HG02885 (cell line): ENCODE measurements around the gene SORCS2.
"Not testable (repeated sequence)": the region's sequence is repeated elsewhere in the genome, so short reads cannot be mapped to it uniquely, and the experiment has no call there.

Source experiments
- ATAC-seq: cut with Tn5 transposase; IDR thresholded peaks from one replicate; pipeline ENCODE4 v1.9.1; 2021; ENCODE audit warnings: mild to moderate bottlenecking; ENCODE audit not compliant: unreplicated experiment, poor library complexity

SORCS2 gene

DNA sequence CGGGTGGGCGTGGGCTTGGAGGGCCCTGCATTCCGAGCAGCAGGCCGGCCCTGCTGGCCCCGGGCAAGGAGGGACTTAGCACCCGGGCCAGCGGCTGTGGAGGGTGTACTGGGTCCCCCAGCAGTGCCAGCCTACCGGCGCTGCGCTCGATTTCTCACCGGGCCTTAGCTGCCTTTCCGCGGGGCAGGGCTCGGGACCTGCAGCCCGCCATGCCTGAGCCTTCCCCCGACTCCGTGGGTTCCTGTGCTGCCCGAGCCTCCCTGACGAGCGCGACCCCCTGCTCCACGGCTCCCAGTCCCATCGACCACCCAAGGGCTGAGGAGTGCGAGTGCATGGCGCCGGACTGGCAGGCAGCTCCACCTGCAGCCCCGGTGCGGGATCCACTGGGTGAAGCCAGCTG, 22.8 kb downstream of the SORCS2 start:
- ATAC-seq: not testable (repeated sequence)

DNA sequence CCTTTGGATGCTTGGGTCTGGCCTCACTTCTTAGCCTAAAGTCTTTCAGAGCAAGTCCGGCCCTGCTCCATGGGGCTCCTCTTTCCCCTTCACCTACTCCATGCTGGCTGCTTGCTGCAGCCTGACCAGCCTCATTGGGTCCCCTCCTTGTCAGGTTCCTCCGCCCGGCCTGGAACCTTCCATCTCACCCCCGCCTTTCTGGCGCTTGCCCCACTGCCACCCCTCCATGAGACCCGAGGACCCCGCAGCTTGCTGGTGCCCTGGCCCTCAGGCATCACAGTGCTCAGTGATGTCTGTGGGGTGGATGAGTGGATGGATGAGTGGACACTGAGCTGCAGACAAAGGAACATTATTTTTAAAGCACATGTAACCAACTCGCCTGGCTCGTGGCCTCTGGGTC, 24.7 kb downstream of the SORCS2 start:
- no peak for ATAC-seq

DNA sequence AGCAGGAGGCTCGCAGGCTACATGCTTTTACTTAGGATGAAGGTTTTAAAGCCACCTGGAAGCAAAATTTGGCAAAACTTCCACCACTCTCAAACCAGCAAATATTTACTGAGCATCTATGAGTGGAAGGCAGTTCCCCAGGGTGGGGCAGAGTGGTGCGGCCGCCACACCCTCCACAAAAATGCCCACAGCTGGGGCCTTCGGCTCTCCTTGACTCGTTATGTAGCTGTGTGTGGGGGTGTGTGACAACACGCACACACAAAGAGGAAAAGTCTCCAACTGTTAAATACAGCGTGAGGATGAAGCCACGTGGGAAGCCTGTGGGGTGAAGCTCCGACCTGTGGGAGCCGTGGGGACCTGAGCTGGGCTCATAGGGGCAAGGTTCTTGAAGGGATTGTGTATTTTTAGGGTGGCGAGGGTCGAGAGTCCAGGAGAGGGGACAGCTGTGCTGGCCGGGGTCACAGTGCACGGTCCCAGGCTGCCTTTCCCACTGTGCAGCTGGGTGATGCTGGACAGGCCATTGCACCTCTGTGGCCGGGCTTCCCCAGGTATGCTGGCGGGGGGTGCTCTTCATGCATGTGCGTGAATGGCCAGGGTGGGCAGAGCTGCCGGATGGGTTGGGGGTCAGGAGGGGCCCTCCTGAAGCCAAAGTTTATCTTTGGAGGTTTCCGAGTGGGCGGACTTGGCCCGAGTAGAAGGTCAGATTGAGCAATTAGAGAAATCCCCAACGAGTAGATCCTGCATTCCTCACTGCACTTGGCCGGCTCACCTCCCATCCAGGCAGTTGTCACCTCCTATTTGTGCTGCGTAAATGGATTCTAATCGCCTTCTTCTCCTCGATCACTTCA, 25.4 kb downstream of the SORCS2 start:
- ATAC-seq: no peak

DNA sequence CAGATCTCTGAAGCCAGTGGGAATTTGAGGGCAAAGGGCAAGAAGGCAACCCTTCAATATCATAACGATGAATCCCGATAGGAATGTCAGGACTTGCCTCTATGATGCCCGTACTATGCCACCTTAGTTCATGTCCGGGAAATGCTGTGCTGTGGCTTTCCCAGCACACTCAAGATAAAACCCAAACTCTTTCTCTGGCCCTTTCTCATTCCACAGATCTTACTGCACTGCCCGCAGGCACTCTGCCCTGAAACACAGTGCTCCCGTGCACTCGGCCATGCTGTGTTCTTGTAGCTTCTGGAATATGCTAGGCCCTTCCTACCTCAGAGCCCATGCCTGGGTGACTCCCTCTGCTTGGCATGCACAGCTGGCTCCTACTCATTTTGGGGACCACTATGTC, 26.3 kb downstream of the SORCS2 start:
- no peak for ATAC-seq

DNA sequence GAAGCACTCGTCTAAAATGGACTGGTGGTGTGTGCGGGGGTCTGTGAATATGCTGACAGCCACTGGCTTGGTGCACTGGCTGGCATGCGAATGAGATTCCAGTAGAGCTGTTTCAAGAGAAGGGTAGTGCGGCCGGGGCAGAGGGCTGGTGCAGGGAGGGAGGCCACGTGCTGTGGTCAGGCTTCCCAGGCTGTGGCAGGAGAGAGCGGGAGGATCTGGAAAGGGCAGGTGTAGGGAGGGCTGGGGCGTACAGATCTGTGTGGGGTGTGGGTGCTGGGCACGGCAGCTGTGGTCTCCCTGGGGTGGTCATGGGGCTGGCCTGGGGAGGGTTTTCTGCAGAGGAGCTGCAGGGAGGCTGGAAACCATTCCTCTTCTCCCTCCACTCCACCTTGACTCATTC, 30.2 kb downstream of the SORCS2 start:
- ATAC-seq: no peak

DNA sequence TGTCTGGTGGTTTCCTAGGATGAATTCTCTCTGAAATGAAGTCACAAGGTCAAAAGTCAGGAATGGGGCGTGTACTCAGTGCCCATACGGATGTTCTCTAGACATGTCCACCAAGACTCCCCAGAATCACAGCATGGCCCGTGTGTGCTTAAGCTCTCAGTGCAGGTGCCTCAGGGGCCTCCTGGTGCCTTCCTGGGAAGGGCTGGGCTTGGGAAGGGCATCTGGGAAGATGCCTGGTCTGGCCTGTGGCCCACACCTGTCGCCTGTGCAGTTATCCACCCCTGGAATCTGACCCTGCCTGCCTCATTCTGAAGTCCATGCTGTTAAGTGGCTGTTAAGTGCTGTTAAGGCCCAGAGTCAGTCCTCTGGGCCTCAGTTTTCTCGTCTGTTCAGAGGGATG, 31.2 kb downstream of the SORCS2 start:
- ATAC-seq: no peak

DNA sequence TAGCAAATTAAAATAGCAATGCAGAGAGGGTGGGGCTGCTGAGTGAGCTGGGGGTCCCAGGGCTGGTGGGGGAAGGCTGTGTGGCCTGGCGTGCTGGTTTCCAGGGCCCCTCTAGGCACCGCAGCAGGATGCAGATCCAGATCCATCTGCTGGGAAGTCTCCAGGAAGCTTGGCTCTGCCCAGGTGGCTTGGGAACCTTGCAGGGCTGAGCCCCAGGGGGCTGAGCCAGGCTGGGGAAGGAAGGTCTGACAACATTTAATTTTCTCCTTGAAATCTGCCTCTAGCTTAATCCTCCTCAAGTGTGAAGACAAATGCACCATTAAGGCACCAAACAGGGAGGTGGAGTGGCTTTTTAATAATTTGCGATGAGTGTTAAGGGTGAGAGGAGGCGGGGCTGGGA, 31.7 kb downstream of the SORCS2 start:
- ATAC-seq: no peak

DNA sequence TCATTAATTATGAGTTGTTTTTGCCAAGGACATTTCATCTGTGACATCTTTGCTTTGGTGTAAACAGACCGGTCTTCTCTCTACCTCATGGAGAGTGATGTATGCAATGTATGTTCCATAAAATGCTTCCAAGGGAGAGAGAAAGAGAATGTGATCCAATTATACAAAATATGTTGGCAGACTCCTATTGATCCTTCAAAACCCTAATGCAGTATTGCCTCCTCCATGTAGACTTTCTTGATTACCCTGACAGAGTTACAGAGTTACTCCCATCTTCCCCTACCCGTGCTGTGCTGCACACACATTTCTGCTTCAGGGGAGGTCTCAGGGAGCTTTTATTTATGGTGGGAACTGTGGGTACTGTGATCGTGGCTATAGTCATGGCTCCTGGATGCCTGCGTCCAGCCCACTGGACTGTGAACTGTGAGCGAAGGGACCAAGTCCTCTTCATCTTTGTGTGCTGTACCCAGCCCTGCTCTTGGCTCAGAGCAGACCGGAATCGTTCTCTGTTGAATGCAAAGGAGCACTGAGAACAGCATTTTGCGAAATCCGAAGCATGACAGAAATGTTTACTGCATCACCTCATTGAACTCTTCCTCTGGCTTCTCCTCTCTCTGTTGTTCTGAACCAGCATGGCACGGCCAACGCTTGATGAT, 32.7 kb downstream of the SORCS2 start:
- no peak for ATAC-seq

DNA sequence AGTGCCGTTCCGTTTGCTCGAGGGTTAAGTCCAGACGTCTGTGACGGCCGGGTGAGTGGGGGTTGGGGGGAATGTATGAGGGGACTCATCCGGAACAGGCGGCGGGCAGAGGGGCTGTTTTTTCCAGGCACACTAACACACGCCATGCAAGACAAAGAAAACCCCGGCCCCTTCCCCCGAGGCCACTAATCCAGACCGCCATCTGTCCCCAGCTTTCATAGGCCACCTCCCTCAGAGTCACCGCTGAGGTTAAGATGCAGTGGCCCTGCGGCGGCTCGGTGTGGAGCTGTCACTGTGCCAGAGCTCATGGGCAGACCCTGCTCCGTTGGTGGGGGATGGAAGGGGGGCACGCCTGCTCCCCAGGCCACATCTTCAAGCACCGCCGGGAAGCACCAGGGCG, 34.1 kb downstream of the SORCS2 start:
- no peak for ATAC-seq

DNA sequence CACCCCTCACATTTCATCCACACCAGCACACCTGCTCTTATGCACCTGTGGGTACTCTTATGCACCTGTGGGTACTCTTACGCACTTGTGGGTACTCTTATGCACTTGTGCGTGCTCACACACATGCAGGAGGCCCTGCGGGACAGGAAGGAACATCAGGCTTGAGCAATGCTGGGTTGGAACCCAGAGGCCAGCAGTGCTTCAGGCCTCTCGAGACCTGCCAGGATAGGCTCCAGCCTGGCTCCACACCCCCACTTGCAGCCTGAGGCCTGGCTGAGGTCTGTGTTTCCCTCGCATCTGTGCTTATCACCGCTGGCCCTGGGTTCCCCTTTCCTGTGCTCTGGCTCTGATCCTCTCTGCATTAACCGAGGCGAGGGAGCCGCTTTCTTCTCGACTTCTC, 34.7 kb downstream of the SORCS2 start:
- no peak for ATAC-seq

DNA sequence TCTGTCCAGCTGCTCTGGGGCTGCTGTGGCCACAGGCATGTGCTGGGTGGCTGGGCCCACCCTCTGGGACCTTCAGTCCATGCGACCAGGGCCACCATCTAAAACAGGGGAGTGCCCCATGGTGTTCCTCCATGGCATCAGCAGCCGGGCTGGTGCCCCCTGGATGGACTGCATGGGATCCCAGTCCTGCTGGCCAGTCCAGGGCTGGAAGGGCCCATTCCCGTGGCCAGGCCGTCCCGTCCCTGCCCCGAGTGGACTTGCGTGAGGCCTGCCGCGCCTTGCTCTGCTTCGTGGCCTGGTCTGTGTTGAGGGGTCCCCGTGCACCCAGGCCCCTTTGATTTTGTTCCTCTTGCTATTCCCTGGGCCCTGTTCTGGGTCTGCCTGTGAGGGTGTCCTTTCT, 36.4 kb downstream of the SORCS2 start:
- no peak for ATAC-seq

DNA sequence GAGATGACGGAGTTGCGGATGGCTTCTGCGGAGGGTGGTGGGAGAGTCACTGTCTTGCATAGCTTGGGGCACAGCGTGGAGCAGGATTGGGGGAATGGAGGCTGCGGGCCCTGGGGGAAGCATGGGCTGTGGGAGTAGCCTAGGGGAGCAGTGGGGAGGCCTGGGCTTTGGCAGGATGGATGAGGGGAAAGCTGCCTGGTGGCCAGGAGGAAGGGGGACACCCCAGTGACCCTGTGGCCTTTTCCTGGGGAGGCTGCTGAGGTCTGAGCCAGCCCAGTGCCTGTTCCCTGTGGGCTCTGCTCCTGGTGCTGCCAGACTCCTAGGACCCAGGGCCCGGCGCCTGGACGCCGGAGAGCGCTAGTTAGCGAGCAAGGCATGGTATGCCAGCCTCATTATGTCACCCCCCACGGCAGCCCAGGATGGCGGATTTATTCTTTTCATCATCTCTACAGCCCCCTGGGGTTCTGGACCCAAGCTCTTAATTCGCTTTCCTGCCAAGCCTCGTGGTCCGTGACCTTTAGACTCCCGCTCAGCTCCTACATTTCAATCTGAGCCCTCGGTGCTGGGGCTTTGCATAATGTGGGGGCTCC, 39.8 kb downstream of the SORCS2 start:
- ATAC-seq: no peak

DNA sequence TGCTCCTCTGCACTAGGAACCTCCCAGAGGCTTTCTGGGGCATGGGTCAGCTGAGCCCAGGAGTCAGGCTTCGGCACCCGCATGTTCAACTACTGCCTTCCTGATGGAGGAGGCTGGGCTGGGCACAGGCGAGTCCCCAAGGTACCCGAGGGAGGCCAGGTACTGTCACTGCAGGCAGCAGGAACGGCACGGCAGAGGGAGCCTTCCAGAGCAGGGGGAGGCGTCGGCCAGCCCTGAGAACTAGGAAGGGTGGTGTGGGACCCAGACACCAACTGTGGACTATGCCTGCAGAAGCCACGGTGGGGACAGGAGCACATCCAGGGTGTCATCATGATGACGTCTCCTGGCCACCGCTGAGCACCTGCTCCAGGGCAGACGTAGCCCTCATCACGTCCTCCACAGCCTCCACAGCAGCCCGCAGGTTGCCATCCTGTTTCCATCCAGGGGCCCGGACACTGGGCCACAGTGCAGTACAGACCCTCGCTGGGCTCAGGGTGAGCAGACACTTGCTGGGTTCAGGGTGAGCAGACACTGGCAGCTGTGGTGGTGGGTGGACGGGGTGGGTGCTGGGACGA, 40.8 kb downstream of the SORCS2 start:
- no peak for ATAC-seq

DNA sequence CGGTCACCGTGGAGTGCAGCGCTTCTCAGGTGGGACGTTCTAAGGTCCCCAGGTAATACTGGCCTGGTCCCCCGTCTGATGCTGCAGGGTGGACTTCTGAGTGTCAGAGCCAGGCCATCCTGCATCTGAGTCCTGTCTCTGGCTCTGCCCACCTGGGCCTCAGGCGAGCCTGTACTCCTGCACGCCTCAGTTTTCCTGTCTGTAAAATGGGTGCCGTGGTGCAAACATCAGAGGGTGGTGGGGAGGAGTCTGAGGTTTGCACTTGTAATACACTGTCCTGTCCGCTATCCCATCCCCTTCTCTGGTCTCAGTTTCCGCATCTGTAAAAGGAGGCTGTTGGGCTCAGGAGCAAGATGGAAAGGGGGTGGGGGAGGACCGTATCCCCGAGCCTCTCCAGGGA, 41.3 kb downstream of the SORCS2 start:
- ATAC-seq: no peak

DNA sequence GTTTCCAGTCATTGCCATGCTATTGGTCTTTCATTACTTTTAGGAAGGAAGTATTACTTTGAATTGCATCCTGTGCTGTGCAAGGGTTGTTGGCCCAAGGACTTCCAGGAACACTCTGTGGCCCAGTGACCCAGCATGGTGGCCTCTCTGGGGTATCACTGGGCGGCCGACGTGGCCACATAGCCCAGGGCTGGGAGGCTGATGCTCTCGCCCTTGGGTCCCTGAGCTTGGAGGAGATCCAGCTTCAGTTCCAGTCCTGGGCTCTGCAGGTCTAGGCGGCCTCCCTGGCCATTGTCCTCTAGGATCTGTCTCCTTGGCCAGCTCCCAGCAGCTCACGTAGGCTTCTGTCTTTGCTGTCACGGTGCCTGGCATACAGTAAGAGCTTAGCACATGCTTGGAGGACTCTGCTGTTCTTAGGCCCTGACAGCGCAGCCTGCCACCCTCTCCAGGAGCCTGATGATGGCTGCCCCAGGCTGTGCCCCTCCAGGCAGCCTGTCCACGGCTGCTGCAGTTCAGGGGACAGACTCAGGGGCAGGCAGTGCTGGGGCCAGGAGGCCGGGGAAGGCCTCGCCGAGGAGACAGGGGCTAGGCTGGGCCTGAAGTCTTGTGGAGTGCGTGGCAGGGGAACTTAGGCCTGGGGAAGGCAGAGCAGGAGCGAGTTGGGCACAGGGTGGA, 42.2 kb downstream of the SORCS2 start:
- ATAC-seq: no peak

DNA sequence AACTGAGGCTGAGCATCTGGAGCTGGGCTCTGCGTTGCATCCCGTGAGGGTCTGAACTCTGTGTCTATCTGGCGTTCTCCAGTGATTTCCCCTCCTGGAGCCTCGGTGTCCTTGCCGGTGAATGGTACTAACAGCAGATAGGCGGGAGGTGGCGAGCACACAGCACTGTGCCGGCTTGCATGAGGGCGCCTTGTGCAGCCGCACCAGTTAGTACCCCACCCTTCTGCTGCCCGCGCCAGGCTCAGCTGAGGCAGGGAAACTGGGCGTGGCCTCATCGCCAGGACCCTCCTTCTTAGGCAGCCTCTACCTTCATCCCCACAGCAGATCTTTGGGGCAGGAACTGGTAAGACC, 42.7 kb downstream of the SORCS2 start:
- ATAC-seq: no peak

DNA sequence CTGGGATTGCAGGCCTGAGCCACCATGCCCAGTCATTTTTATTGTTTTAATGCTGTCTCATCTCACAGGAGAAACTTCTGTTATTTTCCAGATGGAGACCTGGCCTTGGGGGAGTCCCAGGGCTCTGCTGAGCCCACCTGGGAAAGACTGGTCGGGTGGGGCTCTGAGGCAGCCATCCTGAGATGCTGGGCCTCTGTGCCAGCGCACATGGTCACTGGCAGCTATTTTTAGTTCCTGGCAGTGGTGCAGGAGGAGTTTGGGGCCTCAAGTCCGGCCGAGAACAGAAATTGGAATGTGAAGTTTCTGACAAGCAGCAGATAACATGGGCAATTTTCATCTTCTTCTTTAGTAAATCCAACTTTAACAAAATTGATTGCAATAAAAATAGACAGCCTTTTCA, 44.5 kb downstream of the SORCS2 start:
- ATAC-seq: no peak

DNA sequence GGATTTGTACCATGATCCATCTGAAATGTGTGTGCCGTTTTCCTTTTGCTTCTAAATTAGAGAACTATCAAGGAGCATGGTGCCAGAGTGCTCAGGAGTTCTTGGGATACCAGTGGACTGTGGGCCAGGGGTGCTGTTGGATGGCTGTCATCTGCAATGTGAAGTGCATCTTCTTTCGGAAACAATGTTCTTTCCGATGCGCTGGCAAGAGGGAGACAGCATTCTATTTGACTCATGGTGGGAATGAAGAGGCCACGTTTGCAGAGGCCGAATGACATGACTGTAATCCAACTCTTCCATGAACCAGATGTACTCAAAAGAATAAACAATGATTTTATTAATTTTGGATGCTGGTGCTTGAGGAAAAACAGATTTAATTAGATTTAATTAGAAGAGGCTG, 45.5 kb downstream of the SORCS2 start:
- no peak for ATAC-seq

DNA sequence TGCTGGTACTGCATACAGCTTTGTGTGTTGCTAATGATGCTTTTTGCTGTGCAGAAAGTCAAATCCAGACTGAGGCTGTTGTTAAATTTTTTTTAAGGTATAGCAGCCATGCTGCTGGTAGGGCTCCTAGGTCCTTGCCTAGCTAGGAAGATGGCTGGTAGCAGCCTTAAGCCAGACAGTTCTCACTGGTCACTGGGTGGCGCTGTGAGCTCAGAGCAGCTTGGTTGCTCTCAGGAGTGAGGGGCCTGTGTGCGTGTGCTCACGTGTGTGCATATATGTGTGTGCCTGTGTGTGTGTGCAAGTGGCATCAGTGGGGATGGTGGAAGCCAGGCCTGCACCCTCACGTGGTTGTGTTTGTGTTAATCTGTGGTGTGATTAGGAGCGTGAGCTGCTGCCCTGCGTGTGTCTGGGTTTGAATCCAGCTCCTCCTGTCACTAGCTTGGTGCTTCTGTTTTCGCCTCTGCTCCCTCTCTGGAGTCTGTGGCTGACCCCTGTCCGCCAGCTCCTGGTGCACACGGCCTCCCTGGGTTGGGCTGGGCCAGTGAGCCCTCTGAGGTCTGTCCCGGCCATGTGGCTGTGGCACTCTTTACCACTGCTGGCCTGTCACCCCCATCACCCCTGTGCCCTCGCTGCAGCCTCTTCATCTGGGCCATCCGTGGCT, 46.1 kb downstream of the SORCS2 start:
- no peak for ATAC-seq

DNA sequence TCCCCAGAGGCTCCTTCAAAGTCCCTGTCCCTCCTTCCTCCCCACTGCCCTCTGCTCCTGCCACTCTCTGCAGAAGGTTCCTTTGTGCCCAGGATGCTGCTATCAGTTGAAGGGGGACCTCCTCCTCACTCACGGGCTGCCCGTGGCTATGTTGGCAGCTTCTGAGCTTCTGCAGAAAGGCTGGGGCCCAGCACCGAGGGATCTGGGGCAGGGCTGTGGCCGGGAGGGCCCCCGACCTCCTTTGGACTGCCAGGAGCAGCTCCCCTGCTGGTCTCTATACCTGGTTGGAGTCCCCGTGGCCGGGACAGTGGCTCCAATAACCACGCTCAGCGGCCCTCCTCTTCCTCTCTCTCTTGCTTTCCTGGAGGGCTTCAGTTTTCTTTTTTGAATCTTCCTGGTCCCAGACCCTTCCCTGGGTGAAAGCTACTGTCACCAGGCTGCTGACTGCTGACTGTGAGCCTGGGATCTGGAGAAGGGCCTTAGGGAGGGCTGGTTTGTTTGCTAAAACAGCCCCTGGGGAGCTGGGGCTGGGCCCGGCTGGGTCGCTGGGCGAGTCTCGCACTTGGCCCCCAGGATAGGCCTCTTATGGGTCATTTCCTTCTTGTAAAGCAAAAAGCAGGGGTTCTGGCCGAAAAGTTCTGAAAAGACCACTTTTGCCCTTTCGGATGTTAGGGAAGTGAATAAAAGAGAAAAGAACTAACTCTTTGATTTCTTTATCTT, 46.9 kb downstream of the SORCS2 start:
- ATAC-seq: no peak
